HG02981 (cell line): ENCODE data around the gene MROH2A.

Source experiments
- ATAC-seq: cut with Tn5 transposase; IDR thresholded peaks from one replicate; pipeline ENCODE4 v1.9.1; 2021; ENCODE audit warnings: mild to moderate bottlenecking, moderate library complexity; ENCODE audit not compliant: unreplicated experiment

MROH2A gene

GRCh38 chr2:233835230-233836186 is 57.4 kb downstream of the MROH2A start:
- no peak for ATAC-seq

DNA sequence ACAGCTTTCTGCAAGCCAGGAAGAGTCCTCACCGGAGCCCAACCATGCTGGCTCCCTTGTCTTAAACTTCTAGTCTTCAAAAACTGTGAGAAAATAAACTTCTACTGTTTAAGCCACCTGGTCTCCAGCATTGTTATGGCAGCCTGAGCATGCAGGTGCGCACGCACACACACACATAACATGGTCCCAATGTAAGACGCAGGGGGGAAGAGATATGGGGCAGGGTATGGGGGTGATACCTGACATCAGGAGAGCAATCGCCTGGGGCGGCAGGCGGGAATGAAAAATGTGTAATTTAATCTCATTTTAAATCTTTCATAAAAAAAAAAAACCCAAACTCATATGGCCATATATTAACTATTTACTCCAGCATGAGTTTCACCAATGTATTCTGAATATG is 58.2 kb downstream of the MROH2A start:
- no peak for ATAC-seq

DNA sequence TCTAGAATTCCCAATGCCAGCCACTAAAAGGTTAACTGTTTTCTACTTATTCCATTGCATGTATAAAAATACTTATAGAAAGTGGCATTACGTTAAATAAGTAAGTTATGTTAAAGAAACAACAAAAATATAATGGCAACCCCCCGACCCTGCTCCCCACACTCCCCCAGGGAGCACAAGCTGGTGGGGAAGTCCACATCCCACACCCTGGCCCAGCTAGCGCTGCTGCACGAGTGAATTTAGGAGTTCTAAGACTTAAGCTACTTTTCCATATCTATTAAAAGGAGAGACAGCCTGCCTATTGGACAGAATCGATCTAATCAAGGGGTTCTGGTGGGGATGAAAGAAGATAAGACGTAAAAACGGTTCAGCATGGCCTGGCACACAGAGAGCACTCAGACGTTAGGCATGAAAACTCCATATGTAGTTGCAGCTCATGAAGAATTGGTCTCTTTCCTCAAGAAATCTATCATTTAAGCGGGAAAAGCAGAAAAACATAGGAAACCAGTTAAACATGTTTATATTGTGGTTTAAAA is 59.6 kb downstream of the MROH2A start:
- no peak for ATAC-seq

DNA sequence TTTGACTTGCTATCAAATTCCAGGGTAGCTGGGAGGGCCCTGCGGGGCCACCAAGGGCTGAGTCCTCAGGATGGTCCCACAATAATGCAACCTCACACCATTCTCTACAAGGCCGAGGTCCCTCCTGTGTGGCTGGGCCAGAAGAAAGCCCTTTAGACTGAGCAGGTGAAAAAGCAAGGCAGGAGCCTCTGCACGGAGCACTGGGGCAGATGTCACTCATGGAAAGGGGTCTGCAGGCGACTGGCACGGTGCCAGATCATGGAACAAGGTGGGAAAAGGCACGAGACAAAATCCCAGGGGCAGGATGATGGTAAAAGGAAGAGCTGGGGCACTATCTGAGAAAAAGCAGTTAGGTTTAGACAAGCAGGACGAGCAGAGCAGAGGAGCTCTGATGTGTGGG is 60.1 kb downstream of the MROH2A start:
- ATAC-seq: no peak

GRCh38 chr2:233838726-233839446 is 60.8 kb downstream of the MROH2A start:
- ATAC-seq: no peak

- no peak for ATAC-seq
These were observed 61.3 kb downstream of the MROH2A start for GRCh38 chr2:233839447-233839820.

DNA sequence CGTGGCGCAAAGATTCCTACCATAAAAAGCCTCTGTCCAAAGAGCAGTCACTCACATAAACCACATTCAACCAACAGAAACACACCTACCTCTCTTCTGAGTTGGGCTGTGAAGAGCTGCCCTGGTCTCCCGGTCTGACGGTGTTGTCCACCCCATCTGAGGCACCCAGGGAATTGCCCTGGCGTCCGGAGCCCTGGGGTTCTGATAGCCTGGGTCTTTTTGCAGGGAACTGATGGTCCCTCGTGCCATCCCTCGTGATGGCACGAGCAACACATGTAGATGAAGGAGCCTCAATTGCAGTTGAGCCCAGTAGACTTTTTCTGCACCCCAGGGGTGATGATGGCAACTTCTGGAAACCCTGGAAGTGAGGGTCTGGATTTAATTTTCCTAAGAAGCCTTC is 62.4 kb downstream of the MROH2A start:
- ATAC-seq: no peak

DNA sequence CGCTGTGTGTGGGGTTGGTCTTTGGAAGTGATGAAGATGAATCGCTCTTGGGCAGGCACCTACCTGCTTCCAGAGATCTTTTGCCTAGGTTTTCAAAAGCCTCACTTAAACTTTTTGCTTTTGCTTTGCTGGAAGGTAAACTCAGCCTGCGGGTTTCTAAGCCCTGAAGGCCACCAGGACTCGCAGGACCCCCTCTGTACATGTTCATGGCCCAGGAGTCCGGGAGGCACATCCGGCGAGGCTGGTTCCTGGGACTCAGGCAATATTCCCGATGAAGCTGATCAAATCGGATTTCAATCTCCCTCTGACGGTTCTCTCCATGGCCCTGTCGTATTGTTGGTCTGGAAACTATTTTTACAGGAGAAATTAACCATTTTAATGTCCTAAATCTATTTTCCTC is 63.1 kb downstream of the MROH2A start:
- no peak for ATAC-seq

- ATAC-seq: no peak
These were observed 66.1 kb downstream of the MROH2A start for GRCh38 chr2:233844064-233844807.

DNA sequence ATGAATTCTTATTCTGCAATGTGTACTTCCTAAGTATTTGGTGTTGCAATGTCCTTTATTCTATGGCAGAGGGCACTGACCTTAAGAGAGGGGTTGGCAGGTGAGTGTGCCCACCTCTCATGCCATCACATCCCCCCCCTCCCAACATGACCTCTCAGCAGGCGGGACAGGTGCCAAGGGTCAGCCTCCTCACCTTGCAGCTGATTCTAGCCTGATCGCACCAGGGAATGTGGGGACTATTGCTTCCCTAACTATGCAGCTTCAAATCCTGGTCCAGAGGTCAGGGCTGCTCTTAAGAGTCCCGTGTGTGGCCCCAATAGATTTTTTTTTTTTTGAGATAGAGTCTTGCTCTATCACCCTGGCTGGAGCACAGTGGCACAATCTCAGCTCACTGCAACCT is 66.7 kb downstream of the MROH2A start:
- ATAC-seq: no peak

GRCh38 chr2:233845301-233846060 is 67.4 kb downstream of the MROH2A start:
- no peak for ATAC-seq

DNA sequence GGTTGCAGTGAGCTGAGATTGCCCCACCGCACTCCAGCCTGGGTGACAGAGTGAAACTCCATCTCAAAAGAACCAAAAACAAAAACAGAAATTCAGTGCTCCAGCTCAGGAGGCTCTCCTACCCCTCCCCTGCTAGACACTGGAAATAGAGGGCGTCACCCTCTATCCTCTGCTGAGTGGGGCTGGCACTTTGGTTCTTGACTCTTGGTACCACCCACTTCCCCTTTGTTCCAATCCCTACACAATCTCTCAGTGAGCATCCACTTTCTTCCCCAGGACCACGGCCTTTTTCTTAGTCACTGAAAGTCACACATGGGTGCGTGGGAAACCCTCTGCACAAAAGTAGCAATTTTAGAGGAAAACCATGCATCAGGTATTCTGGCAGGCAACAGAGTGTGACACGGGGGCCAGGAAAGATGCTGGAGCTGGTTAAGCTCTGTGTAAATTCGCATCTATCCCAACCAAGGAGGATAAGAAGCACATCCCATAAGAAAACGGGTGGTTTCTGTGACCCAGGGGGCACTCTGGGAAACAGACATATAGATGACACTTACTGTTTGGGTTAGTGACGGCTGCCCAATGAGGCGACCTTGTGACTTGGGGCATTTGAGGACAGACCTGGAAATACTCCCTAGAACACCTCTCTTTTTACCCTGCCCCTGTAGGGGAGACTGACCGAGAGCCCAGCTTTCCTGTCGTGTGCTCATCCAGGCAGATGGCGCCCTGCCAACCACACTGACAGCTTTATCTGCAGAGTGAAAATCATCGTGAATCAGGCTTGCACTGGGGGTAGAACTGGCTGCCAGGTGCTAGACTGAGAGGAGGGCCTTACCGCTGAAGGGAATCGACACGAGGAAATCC is 68.5 kb downstream of the MROH2A start:
- ATAC-seq: no peak

- ATAC-seq: no peak
These were observed 69.2 kb downstream of the MROH2A start for GRCh38 chr2:233847248-233847898.

GRCh38 chr2:233848276-233848675 is 70.1 kb downstream of the MROH2A start:
- no peak for ATAC-seq

GRCh38 chr2:233849607-233850271 is 71.6 kb downstream of the MROH2A start:
- ATAC-seq: no peak

DNA sequence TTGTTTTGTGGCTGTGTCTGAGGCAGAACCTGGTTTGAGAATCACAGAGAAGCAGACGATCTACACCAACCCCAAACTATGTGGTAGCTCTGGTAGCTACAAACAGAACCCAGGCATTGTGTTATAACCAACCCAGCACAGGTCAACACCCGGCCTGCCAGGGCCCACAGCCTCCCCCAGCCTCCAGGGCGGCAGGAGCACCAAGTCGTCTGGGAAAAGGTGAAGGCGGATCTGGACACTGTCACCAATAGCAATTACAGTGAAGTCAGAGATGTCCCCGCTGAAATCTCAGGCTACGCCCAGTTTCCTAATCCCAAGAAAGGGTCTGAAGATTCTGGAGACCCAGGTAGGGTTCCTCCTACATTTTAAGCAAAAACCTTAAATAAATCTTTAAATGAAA is 72.6 kb downstream of the MROH2A start:
- ATAC-seq: no peak

- ATAC-seq: no peak
These were observed 73.0 kb downstream of the MROH2A start for GRCh38 chr2:233851169-233851568.

- ATAC-seq: no peak
These were observed 73.9 kb downstream of the MROH2A start for GRCh38 chr2:233852056-233852455.
